ENCODE results near the gene ADPRM. TPM values are rescaled to one million over a fixed set of nuclear protein-coding genes. Genes with fewer than 3 reads are reported as not detected.

ADPRM gene
- total and polyA plus RNA-seq, 2 donors from 2014 or later, result 9.2 to 9.6 TPM

DNA sequence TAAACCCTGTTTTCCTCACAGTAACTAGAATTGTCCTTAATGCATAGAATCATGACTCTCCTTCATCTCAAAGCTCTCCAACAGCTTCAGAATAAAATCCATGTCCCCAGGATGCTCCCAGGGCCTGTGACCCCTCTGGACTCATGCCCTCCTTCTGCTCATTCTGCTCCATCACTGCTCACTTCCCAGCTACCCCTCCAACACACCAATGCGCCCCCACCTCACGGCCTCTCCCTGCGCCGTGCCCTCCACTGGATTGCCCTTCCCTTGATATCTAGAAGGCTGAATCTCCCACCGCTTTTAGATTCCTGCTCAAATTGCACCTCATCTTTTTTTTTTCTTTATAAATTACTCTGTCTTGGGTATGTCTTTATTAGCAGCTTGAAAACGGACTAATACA, 45.0 kb downstream of the ADPRM start:
- Histone ChIP-seq H3K9me3 (ENCODE audit: control insufficient read depth in 2 of 3, insufficient read depth in 1 of 3, low read length in 3 of 3) (no peaks in the 10 kb centered on the region), H3K4me1 (ENCODE audit: control insufficient read depth in 2 of 3, insufficient read depth in 2 of 3, low read depth in 1 of 3, low read length in 3 of 3) (peaks cover 0 to 3% (median 0%) of the 10 kb centered on the region in 3 donors), H3K36me3 (ENCODE audit: control insufficient read depth in 2 of 3, insufficient read depth in 3 of 3, low read length in 3 of 3) (no peaks in the 10 kb centered on the region), H3K27me3 (ENCODE audit: control insufficient read depth, insufficient read depth, low read length) (no peaks in the 10 kb centered on the region), H3K27ac (ENCODE audit: low read depth in 2 of 2, low read length in 2 of 2) (no peak overlapping the region), H3K9ac (ENCODE audit: low read length in 3 of 3) (no peak overlapping the region), H3K4me3 (ENCODE audit: low read length in 3 of 3) (no peak overlapping the region)
- TF ChIP-seq, protein P1, sequence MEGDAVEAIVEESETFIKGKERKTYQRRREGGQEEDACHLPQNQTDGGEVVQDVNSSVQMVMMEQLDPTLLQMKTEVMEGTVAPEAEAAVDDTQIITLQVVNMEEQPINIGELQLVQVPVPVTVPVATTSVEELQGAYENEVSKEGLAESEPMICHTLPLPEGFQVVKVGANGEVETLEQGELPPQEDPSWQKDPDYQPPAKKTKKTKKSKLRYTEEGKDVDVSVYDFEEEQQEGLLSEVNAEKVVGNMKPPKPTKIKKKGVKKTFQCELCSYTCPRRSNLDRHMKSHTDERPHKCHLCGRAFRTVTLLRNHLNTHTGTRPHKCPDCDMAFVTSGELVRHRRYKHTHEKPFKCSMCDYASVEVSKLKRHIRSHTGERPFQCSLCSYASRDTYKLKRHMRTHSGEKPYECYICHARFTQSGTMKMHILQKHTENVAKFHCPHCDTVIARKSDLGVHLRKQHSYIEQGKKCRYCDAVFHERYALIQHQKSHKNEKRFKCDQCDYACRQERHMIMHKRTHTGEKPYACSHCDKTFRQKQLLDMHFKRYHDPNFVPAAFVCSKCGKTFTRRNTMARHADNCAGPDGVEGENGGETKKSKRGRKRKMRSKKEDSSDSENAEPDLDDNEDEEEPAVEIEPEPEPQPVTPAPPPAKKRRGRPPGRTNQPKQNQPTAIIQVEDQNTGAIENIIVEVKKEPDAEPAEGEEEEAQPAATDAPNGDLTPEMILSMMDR (IDR thresholded peaks at IDR 0.05; ENCODE audit: borderline replicate concordance, extremely low read depth, insufficient read depth), result no peak
- FAIRE-seq (no peak), DNase-seq (no peak)
- intact Hi-C loops (cut with DNase I), result loop anchor here (10.0 kb wide), 1 partner anchor 92 kb away; the partner anchor contains the start of gene PIRT

DNA sequence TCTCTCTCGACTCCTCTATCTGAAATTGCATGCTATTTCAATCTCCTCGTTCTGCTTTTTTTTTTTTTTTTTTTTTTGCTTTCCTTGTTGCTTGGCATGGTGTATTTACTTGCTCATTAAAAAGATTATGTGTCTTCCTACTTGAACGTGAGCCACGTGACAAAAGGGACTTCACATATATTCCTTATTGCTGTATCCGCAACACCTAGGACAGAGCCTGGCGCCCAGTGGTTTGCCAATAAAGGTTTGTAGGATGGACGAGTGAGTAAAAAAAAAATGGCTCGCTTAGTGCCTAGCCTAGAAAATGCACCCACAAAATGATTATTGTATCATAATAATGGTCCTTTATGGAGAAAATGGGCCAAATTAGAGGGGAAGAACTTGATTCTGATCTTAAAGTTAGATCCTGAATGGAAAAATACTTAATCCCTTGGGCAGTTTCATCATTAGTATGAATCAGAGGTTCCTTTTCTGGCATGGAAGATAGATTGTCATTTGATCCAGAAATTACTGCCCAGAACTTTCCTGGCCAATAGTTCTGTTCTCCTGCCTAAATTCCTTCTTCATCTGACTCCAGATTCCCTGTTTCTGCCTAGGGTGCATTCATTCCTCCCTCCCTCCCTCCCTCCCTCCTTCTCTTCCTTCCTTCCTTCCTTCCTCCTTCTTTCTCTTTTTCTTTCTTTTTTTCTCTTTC, 46.1 kb downstream of the ADPRM start:
- Histone ChIP-seq H3K36me3 (ENCODE audit: control insufficient read depth in 2 of 3, insufficient read depth in 3 of 3, low read length in 3 of 3) (no peaks in the 10 kb centered on the region), H3K9ac (ENCODE audit: low read length in 3 of 3) (no peak overlapping the region), H3K4me1 (ENCODE audit: control insufficient read depth in 2 of 3, insufficient read depth in 2 of 3, low read depth in 1 of 3, low read length in 3 of 3) (no peaks in the 10 kb centered on the region), H3K27me3 (ENCODE audit: control insufficient read depth, insufficient read depth, low read length) (no peaks in the 10 kb centered on the region), H3K4me3 (ENCODE audit: low read length in 3 of 3) (no peak overlapping the region), H3K9me3 (ENCODE audit: control insufficient read depth in 2 of 3, insufficient read depth in 1 of 3, low read length in 3 of 3) (no peaks in the 10 kb centered on the region), H3K27ac (ENCODE audit: low read depth in 2 of 2, low read length in 2 of 2) (no peak overlapping the region)
- DNase-seq, result no peak
- no peak for FAIRE-seq
- TF ChIP-seq, protein P1 (IDR thresholded peaks at IDR 0.05; ENCODE audit: borderline replicate concordance, extremely low read depth, insufficient read depth), result no peak
- intact Hi-C loops (cut with DNase I), result loop anchor here (10.0 kb wide), 1 partner anchor 91 kb away; the partner anchor contains the start of gene PIRT

DNA sequence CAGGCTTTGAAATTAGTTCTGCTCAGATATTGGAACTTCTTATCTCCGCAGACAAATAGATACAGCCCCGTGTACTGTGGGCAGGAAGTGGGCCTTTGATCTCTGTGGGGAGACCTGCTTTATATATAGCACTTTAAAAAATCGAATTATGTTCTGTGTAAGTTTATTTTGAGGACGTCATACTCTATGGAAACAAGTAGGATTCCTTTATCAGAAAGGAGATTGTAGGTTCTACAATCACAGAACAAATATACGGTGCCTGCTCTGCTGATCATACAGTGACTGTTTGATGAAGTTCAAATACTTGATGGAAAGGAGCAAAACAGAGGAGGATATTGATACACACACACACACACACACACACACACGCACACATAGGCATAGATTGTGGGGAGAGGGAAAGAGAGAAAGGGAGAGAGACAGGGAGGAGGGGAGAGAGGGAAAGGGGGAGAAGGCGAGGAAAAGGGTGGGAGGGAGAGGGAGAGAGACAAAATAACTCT, 47.2 kb downstream of the ADPRM start:
- Histone ChIP-seq H3K36me3 (ENCODE audit: control insufficient read depth in 2 of 3, insufficient read depth in 3 of 3, low read length in 3 of 3) (no peaks in the 10 kb centered on the region), H3K4me3 (ENCODE audit: low read length in 3 of 3) (no peak overlapping the region), H3K4me1 (ENCODE audit: control insufficient read depth in 2 of 3, insufficient read depth in 2 of 3, low read depth in 1 of 3, low read length in 3 of 3) (no peaks in the 10 kb centered on the region), H3K9me3 (ENCODE audit: control insufficient read depth in 2 of 3, insufficient read depth in 1 of 3, low read length in 3 of 3) (no peaks in the 10 kb centered on the region), H3K27ac (ENCODE audit: low read depth in 2 of 2, low read length in 2 of 2) (no peak overlapping the region), H3K9ac (ENCODE audit: low read length in 3 of 3) (no peak overlapping the region), H3K27me3 (ENCODE audit: control insufficient read depth, insufficient read depth, low read length) (no peaks in the 10 kb centered on the region)
- TF ChIP-seq, protein P1 (IDR thresholded peaks at IDR 0.05; ENCODE audit: borderline replicate concordance, extremely low read depth, insufficient read depth), result no peak
- FAIRE-seq (no peak), DNase-seq (no peak)
- intact Hi-C loops (cut with DNase I), result loop anchor here (10.0 kb wide), 1 partner anchor 90 kb away; the partner anchor contains the start of gene PIRT
